Esophagus squamous epithelium (tissue), 4 donors: ENCODE results near the gene RNF181.

Experiments
- POLR2A ChIP-seq, 4 donors: fragments of 450-650 bp; IDR thresholded peaks; one replicate each; pipeline ENCODE4 v1.6.1; 2017; ENCODE audit warnings: antibody characterized with exemption in 4 of 4, mild to moderate bottlenecking in 4 of 4, moderate library complexity in 3 of 4
- TF ChIP-seq, protein P1 (sequence below), 6 experiments: fragments of 450-650 bp in 4 of 6; fragments of 200-600 bp in 2 of 6; sonication (generic) in 2 of 6; IDR thresholded peaks; one replicate each; pipeline ENCODE4 v1.5.1; 2016 to 2019; ENCODE audit warnings: antibody characterized with exemption in 6 of 6, mild to moderate bottlenecking in 4 of 6, moderate library complexity in 4 of 6

DNA sequence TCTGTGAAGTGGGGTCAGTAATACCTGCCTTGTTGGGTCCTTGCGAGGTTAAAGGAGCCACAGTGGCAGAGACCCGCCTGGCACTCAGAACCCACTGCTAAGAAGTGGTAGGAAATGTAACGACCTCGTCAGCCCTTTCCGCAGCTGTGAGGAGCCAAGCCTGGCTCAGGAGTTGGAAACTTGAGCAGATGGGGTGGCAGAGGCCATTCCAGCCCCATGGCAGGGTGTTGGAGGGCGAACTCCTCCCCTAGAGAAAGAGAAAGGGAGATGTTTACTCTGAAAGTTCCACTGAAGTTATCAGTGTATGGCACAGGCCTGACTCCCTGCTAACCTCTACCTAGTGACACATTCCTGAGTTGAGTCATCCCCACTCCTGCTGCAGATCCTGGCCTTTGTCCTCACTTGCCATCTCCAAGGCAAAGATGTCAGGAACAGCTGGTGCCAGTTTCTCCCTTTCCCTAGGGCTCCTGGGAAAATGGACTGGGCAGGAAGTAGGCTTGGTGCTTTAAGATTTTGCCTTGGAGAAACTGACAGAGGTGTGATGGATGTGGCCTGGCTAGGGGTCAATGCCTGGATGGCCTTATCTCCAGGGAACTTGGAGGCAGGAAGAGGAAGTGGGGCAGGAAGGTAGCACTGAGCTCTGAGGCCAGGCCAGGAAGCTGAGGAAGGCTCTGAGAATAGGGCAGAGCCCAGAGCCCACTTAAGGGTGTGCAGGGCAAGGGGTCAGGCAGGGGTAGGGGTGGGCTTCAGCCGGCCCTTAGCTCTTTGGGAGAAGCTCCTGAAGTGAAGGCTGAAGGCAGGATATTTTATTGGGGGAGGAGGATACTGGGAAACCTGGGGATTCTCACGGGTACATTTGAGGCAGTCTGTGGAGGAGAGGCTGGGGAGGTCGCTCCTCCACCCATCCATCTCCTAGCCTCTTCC, 10.4 kb upstream of the RNF181 start:
- TF ChIP-seq, protein P1, sequence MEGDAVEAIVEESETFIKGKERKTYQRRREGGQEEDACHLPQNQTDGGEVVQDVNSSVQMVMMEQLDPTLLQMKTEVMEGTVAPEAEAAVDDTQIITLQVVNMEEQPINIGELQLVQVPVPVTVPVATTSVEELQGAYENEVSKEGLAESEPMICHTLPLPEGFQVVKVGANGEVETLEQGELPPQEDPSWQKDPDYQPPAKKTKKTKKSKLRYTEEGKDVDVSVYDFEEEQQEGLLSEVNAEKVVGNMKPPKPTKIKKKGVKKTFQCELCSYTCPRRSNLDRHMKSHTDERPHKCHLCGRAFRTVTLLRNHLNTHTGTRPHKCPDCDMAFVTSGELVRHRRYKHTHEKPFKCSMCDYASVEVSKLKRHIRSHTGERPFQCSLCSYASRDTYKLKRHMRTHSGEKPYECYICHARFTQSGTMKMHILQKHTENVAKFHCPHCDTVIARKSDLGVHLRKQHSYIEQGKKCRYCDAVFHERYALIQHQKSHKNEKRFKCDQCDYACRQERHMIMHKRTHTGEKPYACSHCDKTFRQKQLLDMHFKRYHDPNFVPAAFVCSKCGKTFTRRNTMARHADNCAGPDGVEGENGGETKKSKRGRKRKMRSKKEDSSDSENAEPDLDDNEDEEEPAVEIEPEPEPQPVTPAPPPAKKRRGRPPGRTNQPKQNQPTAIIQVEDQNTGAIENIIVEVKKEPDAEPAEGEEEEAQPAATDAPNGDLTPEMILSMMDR (IDR thresholded peaks at IDR 0.05), result no peak
- TF ChIP-seq POLR2A (IDR thresholded peaks at IDR 0.05), result no peak
